GM12878 (cell line): ENCODE results near the gene DOK1. TPM values are rescaled to one million over a fixed set of nuclear protein-coding genes. Genes with fewer than 3 reads are reported as not detected.

ENCODE experiments used
- ATF7 ChIP-seq: fragments of 450-650 bp; IDR thresholded peaks from 2 replicates; pipeline ENCODE4 v1.6.1; 2016; ENCODE audit warnings: low read depth, mild to moderate bottlenecking
- BACH1 ChIP-seq: fragments of 450-650 bp; IDR thresholded peaks from 2 replicates; pipeline ENCODE4 v1.6.1; 2017; ENCODE audit warnings: mild to moderate bottlenecking, borderline replicate concordance
- CHD1 ChIP-seq: IDR thresholded peaks from 2 replicates; pipeline ENCODE4 v1.6.1; 2012; ENCODE audit warnings: low read depth, low read length, improper control_type of control experiment
- DPF2 ChIP-seq: fragments of 450-650 bp; IDR thresholded peaks from 2 replicates; pipeline ENCODE4 v1.6.1; 2017; ENCODE audit warnings: mild to moderate bottlenecking
- EED ChIP-seq: sonication (generic); IDR thresholded peaks from 2 replicates; pipeline ENCODE4 v1.6.1; 2016; ENCODE audit warnings: antibody characterized with exemption, low read depth
- ESRRA ChIP-seq: IDR thresholded peaks from 2 replicates; pipeline ENCODE4 v1.6.1; 2012; ENCODE audit warnings: mild to moderate bottlenecking, low read length, improper control_type of control experiment
- IRF3 ChIP-seq: fragments of 450-650 bp; IDR thresholded peaks from 2 replicates; pipeline ENCODE4 v1.6.1; 2014; ENCODE audit warnings: mild to moderate bottlenecking
- IRF5 ChIP-seq: fragments of 450-650 bp; IDR thresholded peaks from 2 replicates; pipeline ENCODE4 v1.6.1; 2017; ENCODE audit warnings: borderline replicate concordance
- MYC ChIP-seq: IDR thresholded peaks from 2 replicates; pipeline ENCODE4 v1.6.1; 2011; ENCODE audit warnings: mild to moderate bottlenecking, low read length, moderate library complexity, inconsistent platforms; ENCODE audit not compliant: insufficient read depth, insufficient replicate concordance, insufficient read length, severe bottlenecking
- NBN ChIP-seq: fragments of 450-650 bp; IDR thresholded peaks from 2 replicates; pipeline ENCODE4 v1.6.1; 2016
- NFXL1 ChIP-seq: fragments of 450-650 bp; IDR thresholded peaks from 2 replicates; pipeline ENCODE4 v1.6.1; 2017; ENCODE audit warnings: antibody characterized with exemption, mild to moderate bottlenecking, borderline replicate concordance
- NFYB ChIP-seq: IDR thresholded peaks from 2 replicates; pipeline ENCODE4 v1.6.1; 2011; ENCODE audit warnings: low read depth, mild to moderate bottlenecking, low read length, improper control_type of control experiment, moderate library complexity; ENCODE audit not compliant: insufficient read depth
- NR2F1 ChIP-seq: fragments of 450-650 bp; conservative IDR thresholded peaks from 2 replicates; pipeline ENCODE4 v1.6.1; 2017; ENCODE audit warnings: mild to moderate bottlenecking
- POU2F2 ChIP-seq: IDR thresholded peaks from 3 replicates; pipeline ENCODE4 v1.6.1; 2011; ENCODE audit warnings: low read depth, mild to moderate bottlenecking, low read length, borderline replicate concordance
- PRDM15 ChIP-seq: fragments of 450-650 bp; formaldehyde crosslinking; IDR thresholded peaks from 2 replicates; pipeline ENCODE4 v1.4.0; 2020; ENCODE audit warnings: mild to moderate bottlenecking, moderate library complexity
- SIN3A ChIP-seq: IDR thresholded peaks from 2 replicates; pipeline ENCODE4 v1.6.1; 2012; ENCODE audit warnings: low read depth, low read length, improper control_type of control experiment
- SMAD5 ChIP-seq: IDR thresholded peaks from 2 replicates; pipeline ENCODE4 v1.6.1; 2016; ENCODE audit warnings: antibody characterized with exemption, low read depth
- SP1 ChIP-seq: IDR thresholded peaks from one replicate; pipeline ENCODE4 v1.6.1; 2011; ENCODE audit warnings: low read depth, low read length
- SPI1 ChIP-seq: IDR thresholded peaks from 2 replicates; pipeline ENCODE4 v1.6.1; 2011; ENCODE audit warnings: low read depth, mild to moderate bottlenecking, low read length, moderate library complexity, borderline replicate concordance; ENCODE audit not compliant: insufficient read depth
- SREBF2 ChIP-seq: IDR thresholded peaks from 2 replicates; pipeline ENCODE4 v1.6.1; 2012; ENCODE audit warnings: mild to moderate bottlenecking, low read length
- TCF3 ChIP-seq: IDR thresholded peaks from 2 replicates; pipeline ENCODE4 v1.6.1; 2012; ENCODE audit warnings: low read depth, mild to moderate bottlenecking, low read length, borderline replicate concordance; ENCODE audit not compliant: insufficient read depth
- YBX1 ChIP-seq: fragments of 450-650 bp; IDR thresholded peaks from 2 replicates; pipeline ENCODE4 v1.6.1; 2016; ENCODE audit warnings: antibody characterized with exemption
- ZBTB40 ChIP-seq: fragments of 450-650 bp; IDR thresholded peaks from 2 replicates; pipeline ENCODE4 v1.6.1; 2016; ENCODE audit warnings: mild to moderate bottlenecking, moderate library complexity, borderline replicate concordance
- polyA plus RNA-seq, 11 experiments: library from polyadenylated mRNA; depleted of rRNA in 4 of 11; unstranded in 6 of 11; stranded (reverse) in 5 of 11; fragments of >200 nt; fragmentation: Nextera tagmentation in 4 of 11; fragmentation: Illumina TruSeq in 1 of 11; extraction: Ambion mirVana in 4 of 11; extraction: Trizol in 1 of 11; gene quantifications; 1 replicate in 1 of 11; 2 replicates in 10 of 11; pipeline versions ENCODE4 v1.2.1 to v1.2.3, GENCODE V29; 2011 to 2016; ENCODE audit warnings: inconsistent platforms in 2 of 11, missing spikeins in 2 of 11, low read depth in 1 of 11
- total RNA-seq, 4 experiments: library from RNA; depleted of rRNA in 3 of 4; stranded (reverse); fragments of >200 nt in 3 of 4; fragmentation: Illumina TruSeq in 1 of 4; extraction: Trizol in 1 of 4; gene quantifications; 2 replicates each; pipeline versions ENCODE4 v1.2.1 to v1.2.3, GENCODE V29; 2013 to 2021

Gene DOK1
- total and polyA plus RNA-seq, 10 of the 15 experiments (the other 5 are each of a cell fraction or from before 2014, with no cell fraction given) = 1.4 to 104 (median 59.7) TPM

GRCh38 chr2:74577448-74577847 is 22.9 kb downstream of the DOK1 start (continued):
- TF ChIP-seq SIN3A = no peak
- TF ChIP-seq PRDM15 = no peak
- peak; percentile 71; the same call in 1 of the 2 replicates for TF ChIP-seq ZBTB40
- no peak for TF ChIP-seq YBX1
- peak; percentile 57; the same call in 1 of the 2 replicates for TF ChIP-seq SPI1
- TF ChIP-seq EED = peak; percentile 85
- TF ChIP-seq SP1 = no peak
- TF ChIP-seq NFXL1 = no peak
- TF ChIP-seq POU2F2 = no peak
- no peak for TF ChIP-seq BACH1
- TF ChIP-seq IRF5 = no peak
- TF ChIP-seq DPF2 = no peak
- no peak for TF ChIP-seq SREBF2
- no peak for TF ChIP-seq NFYB
- TF ChIP-seq NBN = no peak
- no peak for TF ChIP-seq ESRRA
- no peak for TF ChIP-seq NR2F1
- 0 out of 2 replicates have a peak, but pooled peaks have one; percentile 35 for TF ChIP-seq SMAD5
- no peak for TF ChIP-seq ATF7
- TF ChIP-seq CHD1 = no peak
- no peak for TF ChIP-seq MYC
- peak; percentile 68; the same call in 1 of the 2 replicates for TF ChIP-seq TCF3
- no peak for TF ChIP-seq IRF3
